Measurements from ENCODE around the gene PAX8.

DNA sequence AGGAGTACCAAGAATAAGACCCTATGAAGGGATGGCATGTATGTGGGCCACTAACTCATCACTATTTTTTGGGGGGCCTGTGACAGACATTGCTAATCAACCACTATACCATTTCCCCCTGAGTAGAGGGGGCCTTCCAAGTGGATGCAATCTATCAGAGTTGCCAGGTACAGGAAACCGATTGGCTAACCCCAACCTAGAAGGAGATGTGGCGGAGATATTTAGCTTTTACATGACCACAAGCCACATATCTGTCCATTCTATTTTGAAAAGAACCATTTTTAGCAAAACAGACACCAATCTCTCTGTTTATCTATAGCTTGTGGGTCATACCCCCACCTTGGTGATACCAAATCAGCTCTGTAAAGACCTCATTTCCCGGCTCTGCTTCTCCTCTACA, 51.0 kb downstream of the PAX8 start:
- TF ChIP-seq, protein P1, sequence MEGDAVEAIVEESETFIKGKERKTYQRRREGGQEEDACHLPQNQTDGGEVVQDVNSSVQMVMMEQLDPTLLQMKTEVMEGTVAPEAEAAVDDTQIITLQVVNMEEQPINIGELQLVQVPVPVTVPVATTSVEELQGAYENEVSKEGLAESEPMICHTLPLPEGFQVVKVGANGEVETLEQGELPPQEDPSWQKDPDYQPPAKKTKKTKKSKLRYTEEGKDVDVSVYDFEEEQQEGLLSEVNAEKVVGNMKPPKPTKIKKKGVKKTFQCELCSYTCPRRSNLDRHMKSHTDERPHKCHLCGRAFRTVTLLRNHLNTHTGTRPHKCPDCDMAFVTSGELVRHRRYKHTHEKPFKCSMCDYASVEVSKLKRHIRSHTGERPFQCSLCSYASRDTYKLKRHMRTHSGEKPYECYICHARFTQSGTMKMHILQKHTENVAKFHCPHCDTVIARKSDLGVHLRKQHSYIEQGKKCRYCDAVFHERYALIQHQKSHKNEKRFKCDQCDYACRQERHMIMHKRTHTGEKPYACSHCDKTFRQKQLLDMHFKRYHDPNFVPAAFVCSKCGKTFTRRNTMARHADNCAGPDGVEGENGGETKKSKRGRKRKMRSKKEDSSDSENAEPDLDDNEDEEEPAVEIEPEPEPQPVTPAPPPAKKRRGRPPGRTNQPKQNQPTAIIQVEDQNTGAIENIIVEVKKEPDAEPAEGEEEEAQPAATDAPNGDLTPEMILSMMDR (IDR thresholded peaks at IDR 0.05; ENCODE audit: insufficient read depth, low read length, poor library complexity, severe bottlenecking): no peak
- no peak for TF ChIP-seq EZH2phosphoT487 (conservative IDR thresholded peaks at IDR 0.05; ENCODE audit: low read length)
